Glomerular endothelial cell (primary cell): ENCODE measurements around the gene ASCL2. TPM values are rescaled to one million over a fixed set of nuclear protein-coding genes. Genes with fewer than 3 reads are reported as not detected.

Experiments
- DNase-seq: peaks from one replicate; pipeline ENCODE4 v3.0.0-alpha.2; 2011; ENCODE audit warnings: low read depth, low spot score; ENCODE audit errors: extremely low read depth
- total RNA-seq: library from RNA; depleted of rRNA; stranded (reverse); fragments of >200 nt; gene quantifications from 2 replicates; pipeline ENCODE4 v1.2.3, GENCODE V29; 2015

Gene ASCL2
- total RNA-seq, 1 donor from 2014 or later = not detected

GRCh38 chr11:2263071-2263565, 7.3 kb downstream of the ASCL2 start:
- no peak for DNase-seq

DNA sequence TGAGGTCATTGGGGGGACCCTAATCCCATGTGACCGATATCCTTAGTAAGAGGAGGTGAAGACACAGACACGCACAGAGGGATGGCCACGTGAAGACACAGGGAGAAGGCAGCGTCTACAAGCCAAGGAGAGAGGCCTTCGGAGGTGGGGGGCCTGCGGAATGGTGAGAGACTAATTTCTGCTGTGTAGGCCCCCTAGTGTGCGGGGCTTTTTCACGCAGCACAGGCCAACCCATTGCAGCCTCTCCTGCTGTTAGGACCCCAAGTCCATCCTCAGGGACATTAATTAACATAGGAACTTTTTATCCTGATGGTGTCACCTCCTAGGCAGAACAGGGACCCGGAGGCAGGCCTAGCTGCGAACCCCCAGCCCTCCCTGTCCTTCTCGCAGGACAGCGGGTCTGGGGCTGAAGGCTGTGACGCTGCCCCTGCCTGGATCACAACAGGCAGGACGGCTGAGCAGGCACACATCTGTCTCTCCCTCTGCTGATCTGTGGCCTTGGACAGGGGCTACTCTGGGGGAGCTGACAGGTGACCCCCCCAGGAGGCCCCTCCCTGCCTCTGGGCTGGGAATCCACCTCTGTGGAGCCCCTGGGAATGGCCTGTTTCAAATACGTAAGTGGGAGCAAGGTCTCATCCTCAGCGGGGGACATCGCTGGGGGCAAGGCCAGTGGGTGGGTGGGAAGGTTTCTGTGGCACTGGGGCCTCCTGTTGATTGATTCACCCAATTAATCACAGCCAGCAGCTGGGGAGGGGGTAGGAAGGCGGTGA, 7.9 kb downstream of the ASCL2 start:
- DNase-seq = no peak

DNA sequence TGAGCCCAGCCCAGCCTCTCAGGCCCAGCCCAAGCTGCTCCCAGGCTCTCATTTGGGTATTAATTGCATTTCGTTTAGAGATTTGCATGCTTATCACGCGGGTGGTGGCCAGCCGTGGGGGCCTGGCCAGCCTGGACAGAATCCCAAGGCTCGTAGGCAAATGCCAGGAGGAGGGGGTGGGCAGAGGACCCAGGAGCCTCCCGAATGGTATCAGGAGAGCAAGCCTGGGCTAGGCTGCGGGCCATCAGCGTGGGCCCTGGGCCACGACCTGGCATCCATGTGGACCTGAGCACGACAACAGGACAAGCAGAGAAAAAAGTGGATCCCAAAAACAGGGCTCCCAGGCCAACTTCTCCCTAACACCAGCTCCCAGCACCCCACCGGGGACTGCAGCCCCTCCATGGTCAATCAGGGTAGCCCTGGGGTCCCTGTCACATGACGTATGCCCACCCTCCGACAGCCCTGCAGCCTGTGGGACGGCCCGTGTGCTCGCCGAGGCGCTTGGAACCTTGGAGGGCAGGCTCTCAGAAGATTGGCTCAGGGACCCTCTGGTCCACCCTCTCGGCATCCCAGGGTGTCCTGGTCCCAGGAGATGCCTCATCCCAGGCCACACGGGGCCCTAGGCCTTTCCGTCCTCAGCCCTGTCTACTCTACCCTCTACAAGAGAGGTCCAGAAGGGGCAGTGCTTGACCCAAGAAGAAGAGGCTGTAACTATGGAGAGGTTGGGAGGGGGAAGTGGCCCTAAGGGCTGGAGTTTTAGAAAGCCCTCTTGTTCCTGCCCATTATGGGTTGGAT, 8.8 kb downstream of the ASCL2 start:
- no peak for DNase-seq

- no peak for DNase-seq
Measured at GRCh38 chr11:2260491-2261364, 9.7 kb downstream of the ASCL2 start.

DNA sequence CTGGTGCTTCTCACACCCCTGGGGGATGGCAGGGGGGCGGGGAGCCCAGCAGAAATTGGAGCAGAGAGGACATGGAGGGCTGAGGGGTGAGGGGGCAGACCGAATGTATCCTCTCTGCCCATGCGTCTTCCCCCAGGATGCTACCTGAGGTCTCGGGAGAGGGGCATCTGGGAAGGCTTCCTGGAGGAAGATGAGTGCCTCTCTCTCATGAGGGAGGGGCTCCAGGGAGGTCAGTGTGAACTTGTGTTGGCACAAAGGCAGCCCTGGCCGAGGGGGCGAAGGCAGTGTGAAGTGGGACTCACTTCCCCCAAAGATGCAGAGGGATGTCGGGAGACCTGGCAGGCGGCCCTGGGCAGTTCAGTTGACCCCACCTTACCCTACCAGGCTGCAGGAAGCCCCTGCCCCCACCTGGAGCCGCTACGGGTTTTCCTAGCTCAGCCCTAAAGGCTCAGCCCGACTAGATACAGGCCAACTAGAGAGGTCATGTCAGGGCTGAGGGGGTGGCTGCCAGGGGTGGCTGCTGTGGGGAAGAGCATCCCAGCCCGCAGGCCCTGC, 10.4 kb downstream of the ASCL2 start:
- DNase-seq = no peak

DNA sequence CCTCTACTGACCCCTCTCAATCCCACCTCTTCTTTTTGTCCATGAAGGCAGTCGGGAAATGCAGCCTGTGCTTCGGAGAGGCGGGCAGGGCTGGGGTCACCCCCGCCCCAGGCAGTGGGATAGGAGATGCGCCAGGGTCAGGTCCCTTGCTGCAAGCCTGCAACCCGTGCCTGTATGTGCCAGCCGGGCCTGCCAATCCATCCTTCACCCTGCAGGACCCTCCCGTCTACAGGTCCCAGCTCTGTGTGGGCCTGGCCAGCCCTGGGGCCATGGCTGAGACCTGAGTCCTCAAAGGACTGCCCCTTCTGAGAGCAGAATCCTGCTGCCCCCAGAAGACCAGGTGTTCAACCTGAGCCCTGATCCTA, 10.9 kb downstream of the ASCL2 start:
- no peak for DNase-seq

DNA sequence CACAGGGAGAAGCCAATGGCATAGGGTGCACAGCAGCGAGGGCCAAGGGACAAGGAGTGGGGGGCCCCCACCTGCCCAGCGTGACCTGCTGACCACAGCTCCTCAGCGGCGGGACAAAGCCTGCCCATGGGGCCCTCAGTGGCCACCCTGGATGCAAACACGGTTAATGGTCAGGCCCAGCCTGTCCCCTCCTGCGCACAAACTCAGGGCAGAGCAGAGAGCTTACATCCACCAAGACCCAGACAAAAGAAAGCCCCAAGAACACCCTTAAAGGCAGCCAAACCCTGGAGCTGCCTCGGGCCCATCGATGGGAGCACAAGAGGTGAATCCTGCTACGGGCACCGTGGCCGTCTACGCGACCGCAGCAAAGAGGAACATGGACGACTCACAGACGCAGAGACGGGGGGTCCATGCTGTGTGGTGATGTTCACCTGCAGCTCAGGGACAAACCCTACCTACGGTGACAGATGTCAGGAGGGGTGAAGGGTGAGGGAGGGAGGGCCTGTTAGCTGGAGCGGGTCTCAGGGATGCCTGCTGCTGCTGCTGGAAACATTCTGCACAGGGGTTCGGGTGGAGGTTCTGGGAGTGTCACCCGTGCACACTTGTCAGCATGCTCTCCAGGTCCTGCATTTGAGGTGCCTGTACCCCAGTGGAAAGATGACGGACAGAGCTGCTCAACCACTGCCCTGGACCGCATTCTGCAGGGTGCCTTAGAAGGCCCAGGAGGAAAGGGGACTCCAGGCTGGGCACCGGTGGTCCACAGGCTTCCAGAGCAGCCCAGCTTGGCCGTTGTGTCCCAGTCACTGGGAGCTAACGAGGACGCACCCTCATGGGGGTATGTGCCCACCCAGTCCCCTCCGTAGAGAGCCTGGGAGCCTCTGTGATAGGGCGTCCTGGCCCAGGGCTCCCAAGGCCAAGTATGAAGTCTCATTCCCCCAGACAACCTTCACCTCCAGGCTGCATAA, 11.6 kb downstream of the ASCL2 start:
- DNase-seq = no peak

GRCh38 chr11:2256951-2257700, 13.3 kb downstream of the ASCL2 start:
- DNase-seq = no peak

- no peak for DNase-seq
Measured at GRCh38 chr11:2256293-2256913, 14.0 kb downstream of the ASCL2 start.

GRCh38 chr11:2252018-2252417, 18.4 kb downstream of the ASCL2 start:
- DNase-seq = no peak

- DNase-seq = no peak
Measured at GRCh38 chr11:2251138-2251537, 19.2 kb downstream of the ASCL2 start.

DNA sequence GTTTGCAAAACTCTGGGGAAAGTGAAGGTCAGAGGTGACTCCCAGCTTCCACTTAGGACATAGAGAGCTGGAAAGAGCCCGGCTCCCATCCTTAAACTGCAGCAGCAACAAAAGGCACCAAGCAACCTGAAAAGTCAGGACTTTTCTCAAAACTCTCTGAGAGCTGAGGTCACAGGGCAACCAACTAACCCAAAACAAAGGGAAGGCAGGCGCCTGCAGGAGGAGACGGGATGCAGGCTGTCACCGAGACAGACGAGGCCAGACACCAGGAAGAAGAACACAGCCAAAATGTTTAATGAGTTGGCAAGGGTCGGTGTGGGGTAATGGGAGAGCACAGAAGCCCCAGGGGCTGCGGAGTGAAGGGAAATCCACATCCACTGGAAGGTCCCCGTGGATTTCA, 19.9 kb downstream of the ASCL2 start:
- DNase-seq = no peak

GRCh38 chr11:2250041-2250440, 20.3 kb downstream of the ASCL2 start:
- DNase-seq = no peak

DNA sequence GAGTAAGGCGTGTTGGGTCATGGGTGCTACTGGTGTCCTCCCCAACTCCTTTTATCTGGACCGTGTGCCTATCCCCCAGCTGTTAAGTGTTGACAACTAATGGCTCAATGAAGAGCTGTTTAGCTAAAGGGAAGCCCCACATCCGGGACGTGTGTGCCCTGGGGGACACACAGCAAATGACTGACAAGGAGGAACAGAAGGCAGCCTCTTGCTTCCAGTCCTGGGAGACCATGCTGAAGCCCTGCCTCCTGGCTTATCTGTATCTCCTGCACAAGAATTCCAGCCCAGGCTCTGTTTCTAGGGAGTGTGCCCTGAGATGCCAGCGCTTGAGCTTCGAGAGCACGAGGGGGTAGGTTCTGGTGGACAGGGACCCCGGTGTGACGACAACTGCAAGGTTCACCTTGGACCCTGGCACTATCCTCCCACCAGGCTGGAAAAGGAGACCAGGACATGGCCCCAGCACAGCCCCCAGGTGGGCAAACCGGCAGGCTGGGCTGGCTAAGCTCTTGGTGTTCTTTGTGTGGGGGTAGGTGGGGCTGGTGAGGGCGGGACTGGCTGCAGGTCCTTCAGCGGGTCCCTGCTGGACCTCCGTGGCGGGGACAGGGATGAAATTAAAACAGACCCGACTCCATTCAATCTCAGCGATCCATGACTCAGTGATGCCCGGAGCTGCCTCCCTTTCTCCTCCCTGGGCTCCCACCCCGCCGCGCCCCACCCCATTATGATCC, 21.0 kb downstream of the ASCL2 start:
- DNase-seq = no peak

GRCh38 chr11:2248762-2249161, 21.6 kb downstream of the ASCL2 start:
- DNase-seq = no peak

- no peak for DNase-seq
Measured at GRCh38 chr11:2248242-2248641, 22.1 kb downstream of the ASCL2 start.

DNA sequence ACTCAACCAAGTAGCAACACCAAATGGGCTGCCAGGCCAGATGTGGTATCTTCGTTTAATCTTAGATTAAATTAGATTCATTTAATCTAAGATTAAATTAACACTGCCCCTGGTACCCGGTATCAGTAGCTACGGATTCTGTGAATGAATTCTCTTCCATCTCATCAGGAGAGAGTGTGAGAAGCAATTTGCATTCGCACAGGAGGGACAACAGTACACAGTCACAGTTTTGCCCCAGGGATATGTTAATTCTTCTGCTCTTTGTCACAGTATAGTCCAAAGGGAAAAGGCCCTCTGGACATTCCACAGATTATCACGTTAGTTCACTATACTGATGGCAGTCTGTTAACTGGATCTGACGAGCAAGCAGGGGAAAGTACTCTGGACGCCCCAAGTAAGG, 22.9 kb downstream of the ASCL2 start:
- DNase-seq = no peak

- no peak for DNase-seq
Measured at GRCh38 chr11:2240834-2241233, 29.6 kb downstream of the ASCL2 start.
